K562 (cell line): Measurements from ENCODE around the gene ITGAL. TPM values are rescaled to one million over a fixed set of nuclear protein-coding genes. Genes with fewer than 3 reads are reported as not detected.

Source experiments
- CREM ChIP-seq: IDR thresholded peaks from 2 replicates; pipeline ENCODE4 v1.6.1; 2014; ENCODE audit warnings: antibody characterized with exemption, low read depth
- DPF2 ChIP-seq: fragments of 450-650 bp; IDR thresholded peaks from 2 replicates; pipeline ENCODE4 v1.6.1; 2016
- ELF1 ChIP-seq: fragments of 200-800 bp; sonication (Bioruptor generic); IDR thresholded peaks from 2 replicates; pipeline ENCODE4 v1.6.1; 2016; ENCODE audit warnings: missing genetic modification characterization, missing compliant biosample characterization
- FUS ChIP-seq: fragments of 200-400 bp; formaldehyde crosslinking; optimal IDR thresholded peaks from 2 replicates; pipeline ENCODE3; 2017; ENCODE audit warnings: low read depth, low read length
- HMBOX1 ChIP-seq: sonication (generic); IDR thresholded peaks from 2 replicates; pipeline ENCODE4 v1.6.1; 2016
- L3MBTL2 ChIP-seq: fragments of 450-650 bp; IDR thresholded peaks from 2 replicates; pipeline ENCODE4 v1.6.1; 2016; ENCODE audit warnings: mild to moderate bottlenecking, moderate library complexity
- MYC ChIP-seq, 2 experiments: fragments of 250-450 bp in 1 of 2; sonication (Bioruptor Pico) in 1 of 2; IDR thresholded peaks; 2 replicates each; pipeline versions ENCODE4 v1.5.1 to v1.6.1; 2012 to 2021; ENCODE audit warnings: low read depth in 2 of 2, borderline replicate concordance in 1 of 2, improper control_type of control experiment in 1 of 2, low read length in 1 of 2, mild to moderate bottlenecking in 1 of 2, moderate library complexity in 1 of 2
- NCOR1 ChIP-seq: fragments of 450-650 bp; IDR thresholded peaks from 2 replicates; pipeline ENCODE4 v1.6.1; 2016; ENCODE audit warnings: mild to moderate bottlenecking, moderate library complexity
- PHB ChIP-seq: fragments of 250-450 bp; sonication (Bioruptor Pico); IDR thresholded peaks from 2 replicates; pipeline ENCODE4 v1.5.0; 2021
- PKNOX1 ChIP-seq: fragments of 450-650 bp; IDR thresholded peaks from 2 replicates; pipeline ENCODE4 v1.6.1; 2016
- SNRNP70 ChIP-seq: fragments of 200-400 bp; formaldehyde crosslinking; optimal IDR thresholded peaks from 2 replicates; pipeline ENCODE3; 2017; ENCODE audit warnings: low read depth, low read length
- TAF15 ChIP-seq: fragments of 200-400 bp; formaldehyde crosslinking; IDR thresholded peaks from 2 replicates; pipeline ENCODE4 v1.6.1; 2017; ENCODE audit warnings: mild to moderate bottlenecking, low read depth, low read length, moderate library complexity
- USF1 ChIP-seq: sonication (generic); formaldehyde crosslinking; IDR thresholded peaks from 2 replicates; pipeline ENCODE4 v1.9.0; 2022; ENCODE audit warnings: mild to moderate bottlenecking, missing genetic modification reagents
- YY1 ChIP-seq, 3 experiments: IDR thresholded peaks; 2 replicates each; pipeline ENCODE4 v1.6.1; 2011; ENCODE audit warnings: low read length in 2 of 3, mild to moderate bottlenecking in 2 of 3, moderate library complexity in 2 of 3, borderline replicate concordance in 1 of 3, control low read depth in 1 of 3, low read depth in 1 of 3; ENCODE audit not compliant: insufficient read depth in 3 of 3, insufficient replicate concordance in 2 of 3, control insufficient read depth in 1 of 3, insufficient read length in 1 of 3; ENCODE audit errors: extremely low read depth in 1 of 3
- ZNF407 ChIP-seq: fragments of 450-650 bp; IDR thresholded peaks from 2 replicates; pipeline ENCODE4 v1.6.1; 2016; ENCODE audit warnings: low read depth
- ZNF507 ChIP-seq: conservative IDR thresholded peaks from 2 replicates; pipeline ENCODE4 v1.6.1; 2017; ENCODE audit warnings: missing genetic modification characterization, missing compliant biosample characterization
- polyA plus RNA-seq, 8 experiments: library from polyadenylated mRNA; depleted of rRNA in 4 of 8; stranded (reverse) in 5 of 8; unstranded in 3 of 8; fragments of >200 nt; fragmentation: Nextera tagmentation in 2 of 8; fragmentation: Illumina TruSeq in 1 of 8; extraction: Ambion mirVana in 2 of 8; extraction: Trizol in 1 of 8; gene quantifications; 2 replicates each; pipeline versions ENCODE4 v1.2.1 to v1.2.3, GENCODE V29; 2011 to 2014; ENCODE audit warnings: inconsistent platforms in 1 of 8, missing spikeins in 1 of 8
- total RNA-seq, 7 experiments: library from RNA; depleted of rRNA in 6 of 7; stranded (reverse); fragments of >200 nt in 6 of 7; fragmentation: Illumina TruSeq in 2 of 7; extraction: Trizol in 2 of 7; gene quantifications; 2 replicates each; pipeline versions ENCODE4 v1.2.1 to v1.2.3, GENCODE V29; 2011 to 2021; ENCODE audit warnings: low replicate concordance in 1 of 7

Gene ITGAL
- total and polyA plus RNA-seq, 9 of the 15 experiments (the other 6 are each of a cell fraction or from before 2014, with no cell fraction given), result 0.01 to 0.53 TPM; not detected in 7

- TF ChIP-seq SNRNP70, result no peak
- TF ChIP-seq MYC (IDR thresholded peaks at IDR 0.05; ENCODE audit: low read depth, low read length), result peak; percentile 99
- peak; percentile 66; the same call in 1 of the 2 replicates for TF ChIP-seq MYC (CRISPR knock-in tag; IDR thresholded peaks at IDR 0.05; ENCODE audit: borderline replicate concordance, low read depth)
- TF ChIP-seq DPF2, result 0 out of 2 replicates have a peak, but pooled peaks have one; percentile 42
- peak; percentile 99 for TF ChIP-seq L3MBTL2
- peak; percentile 68 for TF ChIP-seq FUS
- peak; percentile 21 to 78 (median 64) for TF ChIP-seq YY1 (IDR thresholded peaks at IDR 0.05; ENCODE audit: borderline replicate concordance in 1 of 3, control insufficient read depth in 1 of 3, extremely low read depth in 1 of 3, insufficient read depth in 3 of 3, insufficient read length in 1 of 3, insufficient replicate concordance in 2 of 3, low read depth in 1 of 3, low read length in 2 of 3)
- no peak; the same call in 1 of the 2 replicates for TF ChIP-seq NCOR1
- TF ChIP-seq CREM, result peak; percentile 58
- TF ChIP-seq ZNF407, result no peak
- TF ChIP-seq USF1 (CRISPR knock-in tag), result peak; percentile 92
- peak; percentile 73 for TF ChIP-seq ELF1 (tag)
- peak; percentile 100 for TF ChIP-seq PKNOX1
- TF ChIP-seq ZNF507 (tag), result no peak
- TF ChIP-seq PHB (CRISPR knock-in tag), result no peak
- no peak for TF ChIP-seq HMBOX1
- TF ChIP-seq TAF15, result no peak
These were observed 26.9 kb upstream of the ITGAL start, which contains the start of gene SEPHS2 (continued) for GRCh38 chr16:30445408-30446202.
